BJ (cell line): ENCODE data around the gene CCDC93. TPM values are rescaled to one million over a fixed set of nuclear protein-coding genes. Genes with fewer than 3 reads are reported as not detected.

ENCODE experiments used
- CTCF ChIA-PET: fragments of 350-600 bp; formaldehyde crosslinking; extraction: SDS; loops from one replicate; lab custom pipeline; 2021; ENCODE audit warnings: antibody characterized with exemption, inconsistent platforms; lab: Yijun Ruan, JAX
- POLR2A ChIA-PET: fragments of 300-600 bp; sonication (Branson Sonifier 250); formaldehyde crosslinking; extraction: SDS; loops from one replicate; lab custom pipeline; 2021; ENCODE audit warnings: antibody characterized with exemption; lab: Charles Lee
- DNase-seq: peaks from one replicate; pipeline ENCODE4 v3.0.0-alpha.2; 2011; ENCODE audit warnings: low read depth
- H3K27me3 ChIP-seq: 2 replicates; pipeline ENCODE4 v1.6.0; 2011; ENCODE audit warnings: low read length; ENCODE audit not compliant: control insufficient read depth, insufficient read depth
- H3K36me3 ChIP-seq: 2 replicates; pipeline ENCODE4 v1.5.1; 2011; ENCODE audit warnings: low read length; ENCODE audit not compliant: control insufficient read depth, insufficient read depth
- H3K4me3 ChIP-seq: 2 replicates; pipeline ENCODE4 v1.5.1; 2011; ENCODE audit warnings: low read depth, mild to moderate bottlenecking, control low read depth, low read length
- CTCF ChIP-seq: IDR thresholded peaks from 2 replicates; pipeline ENCODE4 v1.5.1; 2011; ENCODE audit warnings: low read depth, mild to moderate bottlenecking, control low read depth, inconsistent platforms, low read length, moderate library complexity; ENCODE audit not compliant: insufficient read depth
- polyA plus RNA-seq: library from polyadenylated mRNA; depleted of rRNA; stranded (reverse); fragments of >200 nt; gene quantifications from 2 replicates; pipeline ENCODE4 v1.2.3, GENCODE V29; 2011

Gene CCDC93
- polyA plus RNA-seq, 1 experiment = 12.8 TPM

GRCh38 chr2:117948615-117949014 is 65.3 kb downstream of the CCDC93 start:
- CTCF ChIA-PET = interaction anchor here (0.6 to 1.0 kb wide), 2 partner anchors 8 to 28 kb away, joined by 3 read pairs; no protein-coding TSS in a partner anchor
- Histone ChIP-seq H3K27me3 (no peaks in the 10 kb centered on the region), H3K36me3 (peaks cover 12% of the 10 kb centered on the region), H3K4me3 (no peak overlapping the region)
- no peak for DNase-seq
- POLR2A ChIA-PET = no interaction called here
- no peak for TF ChIP-seq CTCF

GRCh38 chr2:117945296-117945695 is 68.6 kb downstream of the CCDC93 start:
- POLR2A ChIA-PET = no interaction called here
- Histone ChIP-seq H3K36me3 (peaks cover 18% of the 10 kb centered on the region), H3K4me3 (no peak overlapping the region), H3K27me3 (no peaks in the 10 kb centered on the region)
- DNase-seq = no peak
- CTCF ChIA-PET = interaction anchor here (1.0 to 2.0 kb wide), 5 partner anchors 15 to 130 kb away, joined by 3 to 5 read pairs (median 3); partner anchors contain the start of gene DDX18
- TF ChIP-seq CTCF = no peak

- peaks cover 18% of the 10 kb centered on the region for H3K36me3 ChIP-seq
- ChIA-PET POLR2A (no interaction called here), CTCF (interaction anchor here (0.9 to 2.0 kb wide), 5 partner anchors 15 to 130 kb away, joined by 3 to 5 read pairs (median 3); partner anchors contain the start of gene DDX18)
- H3K4me3 ChIP-seq = no peak overlapping the region
- TF ChIP-seq CTCF = no peak
- H3K27me3 ChIP-seq = no peaks in the 10 kb centered on the region
- DNase-seq = no peak
These were observed 69.1 kb downstream of the CCDC93 start for GRCh38 chr2:117944816-117945215.

GRCh38 chr2:117943013-117943672 is 70.7 kb downstream of the CCDC93 start:
- CTCF ChIA-PET = interaction anchor here (0.8 to 4.2 kb wide), 6 partner anchors 10 to 129 kb away, joined by 3 to 37 read pairs (median 3); partner anchors contain the start of gene DDX18
- POLR2A ChIA-PET = interaction anchor here (0.5 kb wide), 1 partner anchor 21 kb away, joined by 4 read pairs; no protein-coding TSS in a partner anchor
- no peaks in the 10 kb centered on the region for H3K27me3 ChIP-seq
- no peak overlapping the region for H3K4me3 ChIP-seq
- peaks cover 18% of the 10 kb centered on the region for H3K36me3 ChIP-seq
- DNase-seq = peak; percentile 77
- TF ChIP-seq CTCF = no peak

- H3K4me3 ChIP-seq = no peak overlapping the region
- ChIA-PET POLR2A (interaction anchor here (0.5 kb wide), 1 partner anchor 22 kb away, joined by 4 read pairs; no protein-coding TSS in a partner anchor), CTCF (interaction anchor here (0.9 to 4.2 kb wide), 4 partner anchors 12 to 128 kb away, joined by 3 to 37 read pairs (median 4); partner anchors contain the start of gene DDX18)
- no peak for TF ChIP-seq CTCF
- H3K27me3 ChIP-seq = no peaks in the 10 kb centered on the region
- no peak for DNase-seq
- H3K36me3 ChIP-seq = peaks cover 18% of the 10 kb centered on the region
These were observed 71.3 kb downstream of the CCDC93 start for GRCh38 chr2:117942551-117942950.
